Activated CD8-positive, alpha-beta memory T cell treated with anti-CD3 and anti-CD28 coated beads, Interleukin-2, amount 50 U/mL, for 4 hours (primary cell): Measurements from ENCODE around the gene TMEM141.
"Not testable (repeated sequence)": the region's sequence is repeated elsewhere in the genome, so short reads cannot be mapped to it uniquely, and the experiment has no call there.

Source experiments
- DNase-seq: peaks from one replicate; pipeline ENCODE4 v3.0.0-alpha.2; 2020

The TMEM141 gene

GRCh38 chr9:136755302-136756133 is 35.6 kb upstream of the TMEM141 start:
- not testable (repeated sequence) for DNase-seq

GRCh38 chr9:136756134-136756438 is 35.1 kb upstream of the TMEM141 start:
- DNase-seq, result no peak

GRCh38 chr9:136756836-136757235 is 34.3 kb upstream of the TMEM141 start:
- DNase-seq, result no peak

- DNase-seq, result peak; percentile 14
Observed at GRCh38 chr9:136757328-136757727, 33.8 kb upstream of the TMEM141 start.

- no peak for DNase-seq
Observed at GRCh38 chr9:136757751-136758140, 33.4 kb upstream of the TMEM141 start.

- no peak for DNase-seq
Observed at GRCh38 chr9:136759001-136759400, 32.1 kb upstream of the TMEM141 start.

GRCh38 chr9:136759436-136760325 is 31.5 kb upstream of the TMEM141 start:
- DNase-seq, result no peak

GRCh38 chr9:136760424-136760823 is 30.7 kb upstream of the TMEM141 start:
- no peak for DNase-seq

- peak; percentile 27 for DNase-seq
Observed at GRCh38 chr9:136760834-136761544, 30.2 kb upstream of the TMEM141 start.

GRCh38 chr9:136761545-136761981 is 29.6 kb upstream of the TMEM141 start:
- DNase-seq, result no peak

- DNase-seq, result no peak
Observed at GRCh38 chr9:136762221-136762691, 28.9 kb upstream of the TMEM141 start.

GRCh38 chr9:136762915-136763648 is 28.1 kb upstream of the TMEM141 start:
- DNase-seq, result peak; percentile 29

- no peak for DNase-seq
Observed at GRCh38 chr9:136763649-136764035, 27.5 kb upstream of the TMEM141 start.

GRCh38 chr9:136764301-136764891 is 26.7 kb upstream of the TMEM141 start, which contains the start of gene LCN15:
Gene LCN15, minus strand, starts transcription at chr9:136764518. Its CDS starts 30 bp downstream, at chr9:136764488.
- DNase-seq, result no peak

GRCh38 chr9:136765041-136765440 is 26.1 kb upstream of the TMEM141 start:
- DNase-seq, result no peak

GRCh38 chr9:136765745-136766409 is 25.3 kb upstream of the TMEM141 start:
- not testable (repeated sequence) for DNase-seq

GRCh38 chr9:136766410-136767120 is 24.6 kb upstream of the TMEM141 start:
- DNase-seq, result peak; percentile 19

GRCh38 chr9:136769710-136770191 is 21.4 kb upstream of the TMEM141 start:
- DNase-seq, result peak; percentile 56

- DNase-seq, result no peak
Observed at GRCh38 chr9:136771907-136772415, 19.2 kb upstream of the TMEM141 start.

- DNase-seq, result no peak
Observed at GRCh38 chr9:136773386-136774044, 17.6 kb upstream of the TMEM141 start.
